ENCODE measurements around the gene LYSMD1.

Gene LYSMD1

GRCh38 chr1:151157067-151157531 is 8.6 kb downstream of the LYSMD1 start:
- DNase-seq (ENCODE audit: low read depth in 1 of 2, low spot score in 1 of 2), result peak; percentile 90 to 94
- TF ChIP-seq POLR2AphosphoS5 (IDR thresholded peaks at IDR 0.05; ENCODE audit: low read depth) (peak; percentile 91), GABPA (IDR thresholded peaks at IDR 0.05; ENCODE audit: low read depth) (peak; percentile 62), SPI1 (IDR thresholded peaks at IDR 0.05; ENCODE audit: borderline replicate concordance, low read depth) (no peak)
- no peaks in the 10 kb centered on the region for H3K27me3 ChIP-seq (ENCODE audit: insufficient read depth, poor library complexity, severe bottlenecking)
- peak overlapping the region; percentile 84 for H3K27ac ChIP-seq (replicated peaks)
- H3K4me3 ChIP-seq (replicated peaks; ENCODE audit: insufficient read depth, low read length), result peak overlapping the region; percentile 49

- Histone ChIP-seq H3K27me3 (ENCODE audit: insufficient read depth, poor library complexity, severe bottlenecking) (no peaks in the 10 kb centered on the region), H3K27ac (replicated peaks) (peak within 1 kb of the TSS; percentile 84), H3K4me3 (replicated peaks; ENCODE audit: insufficient read depth, low read length) (peak within 1 kb of the TSS; percentile 49)
- peak; percentile 77 to 92 for DNase-seq (ENCODE audit: low read depth in 1 of 2, low spot score in 1 of 2)
- TF ChIP-seq REST (IDR thresholded peaks at IDR 0.05; ENCODE audit: insufficient replicate concordance, low read depth) (no peak), SPI1 (IDR thresholded peaks at IDR 0.05; ENCODE audit: borderline replicate concordance, low read depth) (no peak), POLR2AphosphoS5 (IDR thresholded peaks at IDR 0.05; ENCODE audit: low read depth) (no peak), GABPA (IDR thresholded peaks at IDR 0.05; ENCODE audit: low read depth) (no peak)
- TF ChIP-seq, protein P1, sequence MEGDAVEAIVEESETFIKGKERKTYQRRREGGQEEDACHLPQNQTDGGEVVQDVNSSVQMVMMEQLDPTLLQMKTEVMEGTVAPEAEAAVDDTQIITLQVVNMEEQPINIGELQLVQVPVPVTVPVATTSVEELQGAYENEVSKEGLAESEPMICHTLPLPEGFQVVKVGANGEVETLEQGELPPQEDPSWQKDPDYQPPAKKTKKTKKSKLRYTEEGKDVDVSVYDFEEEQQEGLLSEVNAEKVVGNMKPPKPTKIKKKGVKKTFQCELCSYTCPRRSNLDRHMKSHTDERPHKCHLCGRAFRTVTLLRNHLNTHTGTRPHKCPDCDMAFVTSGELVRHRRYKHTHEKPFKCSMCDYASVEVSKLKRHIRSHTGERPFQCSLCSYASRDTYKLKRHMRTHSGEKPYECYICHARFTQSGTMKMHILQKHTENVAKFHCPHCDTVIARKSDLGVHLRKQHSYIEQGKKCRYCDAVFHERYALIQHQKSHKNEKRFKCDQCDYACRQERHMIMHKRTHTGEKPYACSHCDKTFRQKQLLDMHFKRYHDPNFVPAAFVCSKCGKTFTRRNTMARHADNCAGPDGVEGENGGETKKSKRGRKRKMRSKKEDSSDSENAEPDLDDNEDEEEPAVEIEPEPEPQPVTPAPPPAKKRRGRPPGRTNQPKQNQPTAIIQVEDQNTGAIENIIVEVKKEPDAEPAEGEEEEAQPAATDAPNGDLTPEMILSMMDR (IDR thresholded peaks at IDR 0.05; ENCODE audit: insufficient read depth, low read length), result no peak
Measured at GRCh38 chr1:151156515-151156819, 9.2 kb downstream of the LYSMD1 start, which contains the start of gene TNFAIP8L2. Gene TNFAIP8L2 (plus strand): TSS chr1:151156649. CDS start chr1:151158698, 2,049 bp downstream.

DNA sequence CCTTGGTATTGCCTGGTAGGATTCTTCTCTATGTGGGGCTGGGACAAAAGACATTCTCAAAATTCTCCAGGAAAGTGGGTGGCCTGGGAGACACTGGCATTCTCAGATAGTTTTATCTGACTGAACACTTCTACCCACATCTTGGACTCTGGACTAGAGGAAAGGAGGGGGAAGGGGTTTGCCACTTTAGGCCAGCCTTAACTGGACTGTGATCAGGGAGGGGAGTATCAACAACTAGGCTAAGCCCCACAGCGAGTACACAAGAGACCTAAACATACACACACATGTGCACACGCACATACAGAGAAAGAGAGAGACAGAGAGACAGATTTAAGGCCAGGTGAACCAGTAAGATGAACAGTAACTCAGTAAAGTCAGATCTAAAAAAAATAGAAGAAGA is 18.0 kb downstream of the LYSMD1 start:
- H3K4me3 ChIP-seq (replicated peaks; ENCODE audit: insufficient read depth, low read length), result no peak overlapping the region
- no peak overlapping the region for H3K27ac ChIP-seq (replicated peaks)
- peaks cover 16% of the 10 kb centered on the region for H3K27me3 ChIP-seq (ENCODE audit: insufficient read depth, poor library complexity, severe bottlenecking)
- no peak for DNase-seq (ENCODE audit: low read depth in 1 of 2, low spot score in 1 of 2)
- TF ChIP-seq, protein P1 (IDR thresholded peaks at IDR 0.05; ENCODE audit: insufficient read depth, low read length), result no peak
- TF ChIP-seq SPI1 (IDR thresholded peaks at IDR 0.05; ENCODE audit: borderline replicate concordance, low read depth), result no peak
- no peak for TF ChIP-seq REST (IDR thresholded peaks at IDR 0.05; ENCODE audit: insufficient replicate concordance, low read depth)
- TF ChIP-seq GABPA (IDR thresholded peaks at IDR 0.05; ENCODE audit: low read depth), result no peak
- TF ChIP-seq POLR2AphosphoS5 (IDR thresholded peaks at IDR 0.05; ENCODE audit: low read depth), result no peak

DNA sequence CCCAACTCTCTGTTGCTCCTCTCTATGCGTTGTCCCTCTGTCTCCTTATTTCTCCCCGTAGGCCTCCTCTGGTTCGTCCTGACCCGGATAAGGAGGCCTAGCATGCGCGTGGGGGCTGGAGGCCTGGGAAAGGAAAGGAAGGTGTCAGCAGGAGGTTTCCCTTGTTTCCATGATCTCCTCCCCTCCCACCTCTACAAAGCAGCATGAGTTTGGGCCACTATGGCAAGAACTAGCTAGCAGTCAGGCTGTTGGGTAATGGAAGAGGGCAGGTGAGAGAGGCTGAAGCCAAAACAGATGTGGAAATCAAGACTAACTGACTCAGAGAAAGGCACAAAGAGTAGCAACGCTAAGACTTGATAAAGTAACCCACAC is 18.6 kb downstream of the LYSMD1 start:
- H3K27ac ChIP-seq (replicated peaks), result no peak overlapping the region
- peaks cover 16% of the 10 kb centered on the region for H3K27me3 ChIP-seq (ENCODE audit: insufficient read depth, poor library complexity, severe bottlenecking)
- TF ChIP-seq REST (IDR thresholded peaks at IDR 0.05; ENCODE audit: insufficient replicate concordance, low read depth) (no peak), POLR2AphosphoS5 (IDR thresholded peaks at IDR 0.05; ENCODE audit: low read depth) (no peak), SPI1 (IDR thresholded peaks at IDR 0.05; ENCODE audit: borderline replicate concordance, low read depth) (no peak), GABPA (IDR thresholded peaks at IDR 0.05; ENCODE audit: low read depth) (no peak)
- TF ChIP-seq, protein P1 (IDR thresholded peaks at IDR 0.05; ENCODE audit: insufficient read depth, low read length), result no peak
- peak overlapping the region; percentile 71 for H3K4me3 ChIP-seq (replicated peaks; ENCODE audit: insufficient read depth, low read length)
- DNase-seq (ENCODE audit: low read depth in 1 of 2, low spot score in 1 of 2), result no peak
